ENCODE data around the gene PSG7. TPM values are rescaled to one million over a fixed set of nuclear protein-coding genes. Genes with fewer than 3 reads are reported as not detected.

The PSG7 gene
- total and polyA plus RNA-seq, 3 experiments from 2014 or later: not detected

Other genes starting within 250 kb of the PSG7 start
- gene PSG3, start 196.7 kb downstream of the PSG7 start, total RNA-seq: not detected
- not detected for gene PSG3, start 196.7 kb downstream of the PSG7 start, polyA plus RNA-seq
- gene PSG8, start 171.5 kb downstream of the PSG7 start, total RNA-seq: not detected
- gene PSG8, start 171.5 kb downstream of the PSG7 start, polyA plus RNA-seq: not detected
- gene PSG1, start 57.5 kb downstream of the PSG7 start, total RNA-seq: not detected
- gene PSG1, start 57.5 kb downstream of the PSG7 start, polyA plus RNA-seq: not detected
- gene PSG6, start 19.3 kb downstream of the PSG7 start, total RNA-seq: not detected
- gene PSG6, start 19.3 kb downstream of the PSG7 start, polyA plus RNA-seq: not detected
- gene PSG11, start 89.3 kb upstream of the PSG7 start, total RNA-seq: not detected
- gene PSG11, start 89.3 kb upstream of the PSG7 start, polyA plus RNA-seq: not detected
- gene PSG2, start 145.5 kb upstream of the PSG7 start, total RNA-seq: not detected
- not detected for gene PSG2, start 145.5 kb upstream of the PSG7 start, polyA plus RNA-seq
- gene PSG5, start 249.3 kb upstream of the PSG7 start, total RNA-seq: not detected
- not detected for gene PSG5, start 249.3 kb upstream of the PSG7 start, polyA plus RNA-seq